SK-N-SH (cell line): ENCODE data around the gene FOSL1. TPM values are rescaled to one million over a fixed set of nuclear protein-coding genes. Genes with fewer than 3 reads are reported as not detected.

Experiments
- CTCF ChIA-PET: fragments of 300-600, 350-600 bp; formaldehyde crosslinking; extraction: SDS; loops from one replicate; lab custom pipeline; 2021; lab: Yijun Ruan, JAX
- POLR2A ChIA-PET: fragments of 350-600 bp; sonication (Branson Sonifier 250); formaldehyde crosslinking; extraction: SDS; loops from one replicate; lab custom pipeline; 2020; ENCODE audit warnings: antibody characterized with exemption, inconsistent platforms; lab: Yijun Ruan, JAX
- DNase-seq: peaks from one replicate; pipeline ENCODE4 v3.0.0; 2012
- H2AFZ ChIP-seq: fragments of 200-600 bp; sonication (generic); 2 replicates; pipeline ENCODE4 v1.8.1; 2016; ENCODE audit warnings: antibody characterized with exemption, mild to moderate bottlenecking, low read depth
- H3F3A ChIP-seq: fragments of 200-600 bp; sonication (generic); replicated peaks from 2 replicates; pipeline ENCODE3; 2016; ENCODE audit warnings: antibody characterized with exemption, mild to moderate bottlenecking; ENCODE audit not compliant: insufficient read depth
- H3K27ac ChIP-seq, 2 experiments: fragments of 200-500 bp in 1 of 2; fragments of 200-600 bp in 1 of 2; sonication (Bioruptor generic) in 1 of 2; sonication (generic), shearing (Covaris generic) in 1 of 2; 2 replicates each; pipeline versions ENCODE4 v1.5.1 to v1.6.1; 2014 to 2016; ENCODE audit warnings: low read depth in 2 of 2, inconsistent platforms in 1 of 2, low read length in 1 of 2, mild to moderate bottlenecking in 1 of 2, mixed read lengths in 1 of 2
- H3K27me3 ChIP-seq: fragments of 200-600 bp; sonication (generic), shearing (Covaris generic); 2 replicates; pipeline ENCODE4 v1.6.1; 2016; ENCODE audit warnings: mixed run types; ENCODE audit not compliant: insufficient read depth
- H3K36me3 ChIP-seq, 2 experiments: fragments of 200-500 bp in 1 of 2; fragments of 200-600 bp in 1 of 2; sonication (Bioruptor generic) in 1 of 2; sonication (generic) in 1 of 2; replicated peaks in 1 of 2; 2 replicates each; pipeline versions ENCODE3 to v1.5.1; 2014 to 2016; ENCODE audit warnings: low read length in 1 of 2, mild to moderate bottlenecking in 1 of 2; ENCODE audit not compliant: insufficient read depth in 2 of 2, control insufficient read depth in 1 of 2
- H3K4me1 ChIP-seq, 2 experiments: fragments of 200-500 bp in 1 of 2; fragments of 200-600 bp in 1 of 2; sonication (Bioruptor generic) in 1 of 2; sonication (generic), shearing (Covaris generic) in 1 of 2; 2 replicates each; pipeline versions ENCODE4 v1.5.1 to v1.6.1; 2014 to 2016; ENCODE audit warnings: low read depth in 1 of 2, low read length in 1 of 2, mixed run types in 1 of 2; ENCODE audit not compliant: insufficient read depth in 2 of 2, control insufficient read depth in 1 of 2
- H3K4me2 ChIP-seq: fragments of 200-600 bp; sonication (generic), shearing (Covaris generic); 2 replicates; pipeline ENCODE4 v1.6.1; 2017; ENCODE audit warnings: mixed run types
- H3K4me3 ChIP-seq, 2 experiments: fragments of 200-500 bp in 1 of 2; fragments of 200-600 bp in 1 of 2; sonication (Bioruptor generic) in 1 of 2; sonication (generic), shearing (Covaris generic) in 1 of 2; 2 replicates each; pipeline versions ENCODE4 v1.5.1 to v1.8.1; 2014 to 2016; ENCODE audit warnings: low read depth in 2 of 2, inconsistent platforms in 1 of 2, low read length in 1 of 2, mild to moderate bottlenecking in 1 of 2, mixed read lengths in 1 of 2, moderate library complexity in 1 of 2
- H3K79me2 ChIP-seq: fragments of 200-600 bp; sonication (generic); 2 replicates; pipeline ENCODE4 v1.8.1; 2017; ENCODE audit warnings: mild to moderate bottlenecking; ENCODE audit not compliant: insufficient read depth
- H3K9ac ChIP-seq: fragments of 200-600 bp; sonication (generic); 2 replicates; pipeline ENCODE4 v1.6.1; 2017; ENCODE audit warnings: mixed run types
- H3K9me2 ChIP-seq: fragments of 200-600 bp; sonication (generic); 2 replicates; pipeline ENCODE4 v1.6.1; 2017; ENCODE audit warnings: mixed run types
- H3K9me3 ChIP-seq: fragments of 200-600 bp; sonication (generic); 2 replicates; pipeline ENCODE4 v1.6.1; 2017; ENCODE audit warnings: mixed run types, mild to moderate bottlenecking, moderate library complexity
- H4K20me1 ChIP-seq: fragments of 200-600 bp; sonication (generic); 2 replicates; pipeline ENCODE4 v1.6.1; 2017; ENCODE audit warnings: mild to moderate bottlenecking, mixed run types; ENCODE audit not compliant: insufficient read depth
- EP300 ChIP-seq, 2 experiments: IDR thresholded peaks; 2 replicates each; pipeline versions ENCODE4 v1.4.0 to v1.6.1; 2012; ENCODE audit warnings: borderline replicate concordance in 1 of 2, low read depth in 1 of 2, low read length in 1 of 2
- EZH2phosphoT487 ChIP-seq: fragments of 200-600 bp; sonication (generic); IDR thresholded peaks from 2 replicates; pipeline ENCODE4 v1.6.1; 2017; ENCODE audit warnings: low read depth, mixed run types, mild to moderate bottlenecking, antibody characterized with exemption, moderate library complexity, borderline replicate concordance
- FOXJ3 ChIP-seq: sonication (generic); formaldehyde crosslinking; IDR thresholded peaks from 2 replicates; pipeline ENCODE4 v1.5.1; 2020; ENCODE audit warnings: mild to moderate bottlenecking, missing genetic modification reagents
- FOXM1 ChIP-seq: IDR thresholded peaks from 2 replicates; pipeline ENCODE4 v1.4.0; 2012; ENCODE audit warnings: low read depth, mild to moderate bottlenecking
- GATA2 ChIP-seq: sonication (generic); formaldehyde crosslinking; IDR thresholded peaks from 2 replicates; pipeline ENCODE4 v1.5.0; 2020; ENCODE audit warnings: mild to moderate bottlenecking, missing genetic modification reagents
- JUND ChIP-seq: IDR thresholded peaks from 2 replicates; pipeline ENCODE4 v1.4.0; 2012
- MAX ChIP-seq: IDR thresholded peaks from 2 replicates; pipeline ENCODE4 v1.4.0; 2012; ENCODE audit warnings: low read depth
- MXI1 ChIP-seq: IDR thresholded peaks from 2 replicates; pipeline ENCODE4 v1.6.1; 2012; ENCODE audit warnings: mild to moderate bottlenecking, low read depth, low read length, improper control_type of control experiment
- PBX3 ChIP-seq: IDR thresholded peaks from 2 replicates; pipeline ENCODE4; 2012
- RAD21 ChIP-seq: IDR thresholded peaks from 2 replicates; pipeline ENCODE4 v1.6.1; 2012; ENCODE audit warnings: mild to moderate bottlenecking, low read length
- RCOR1 ChIP-seq: fragments of 150-350 bp; IDR thresholded peaks from 2 replicates; pipeline ENCODE4 v1.6.1; 2017; ENCODE audit warnings: antibody characterized with exemption, low read length
- RFX5 ChIP-seq: IDR thresholded peaks from 2 replicates; pipeline ENCODE4 v1.6.1; 2012; ENCODE audit warnings: mild to moderate bottlenecking, improper control_type of control experiment, low read length
- RXRA ChIP-seq: IDR thresholded peaks from 2 replicates; pipeline ENCODE4 v1.4.0; 2012; ENCODE audit warnings: low read depth, mild to moderate bottlenecking, borderline replicate concordance
- SIN3A ChIP-seq: IDR thresholded peaks from 2 replicates; pipeline ENCODE4 v1.6.1; 2012; ENCODE audit warnings: low read depth, mild to moderate bottlenecking, low read length, moderate library complexity, borderline replicate concordance
- SMC3 ChIP-seq: IDR thresholded peaks from 2 replicates; pipeline ENCODE4 v1.6.1; 2012; ENCODE audit warnings: low read depth, low read length, improper control_type of control experiment
- TAF1 ChIP-seq: IDR thresholded peaks from 2 replicates; pipeline ENCODE4 v1.6.1; 2012; ENCODE audit warnings: low read depth, mild to moderate bottlenecking, low read length, moderate library complexity, borderline replicate concordance
- USF1 ChIP-seq: IDR thresholded peaks from 2 replicates; pipeline ENCODE4 v1.4.0; 2012; ENCODE audit warnings: low read depth, borderline replicate concordance
- YY1 ChIP-seq: IDR thresholded peaks from 2 replicates; pipeline ENCODE4 v1.4.0; 2012; ENCODE audit warnings: low read depth, mild to moderate bottlenecking
- ZBTB33 ChIP-seq: IDR thresholded peaks from 2 replicates; pipeline ENCODE4 v1.4.0; 2012; ENCODE audit warnings: low read depth, borderline replicate concordance
- WGBS: methylation state at CpG from one replicate; pipeline ENCODE4 v1.1.6; 2017; ENCODE audit warnings: low lambda C conversion rate; 5-methylcytosine and 5-hydroxymethylcytosine counted together
- polyA plus RNA-seq, 3 experiments: library from polyadenylated mRNA; depleted of rRNA; stranded (reverse); fragments of >200 nt; gene quantifications; 2 replicates each; pipeline ENCODE4 v1.2.3, GENCODE V29; 2012

Gene FOSL1
- polyA plus RNA-seq, 1 of the 3 experiments (the other 2 are of a cell fraction) = 30.1 TPM

- Histone ChIP-seq H3F3A (peaks cover 5% of the 10 kb centered on the region), H2AFZ (no peak overlapping the region), H3K9me2 (no peaks in the 10 kb centered on the region), H3K27ac (no peak overlapping the region), H3K9me3 (no peaks in the 10 kb centered on the region), H3K9ac (no peak overlapping the region), H3K4me2 (no peak overlapping the region), H3K27me3 (no peaks in the 10 kb centered on the region), H3K79me2 (no peaks in the 10 kb centered on the region), H3K4me3 (no peak overlapping the region), H3K36me3 (no peaks in the 10 kb centered on the region), H4K20me1 (no peaks in the 10 kb centered on the region), H3K4me1 (no peaks in the 10 kb centered on the region)
- 77% methylated on average over 9 of the region's 13 CpGs for WGBS
- TF ChIP-seq SIN3A = no peak
- TF ChIP-seq MAX = no peak
- TF ChIP-seq FOXJ3 (CRISPR knock-in tag) = no peak
- TF ChIP-seq JUND = no peak
- no peak for TF ChIP-seq RXRA
- no peak for TF ChIP-seq ZBTB33
- TF ChIP-seq PBX3 = no peak
- no peak for TF ChIP-seq EP300 (IDR thresholded peaks at IDR 0.05; ENCODE audit: borderline replicate concordance in 1 of 2, low read depth in 1 of 2, low read length in 1 of 2)
- TF ChIP-seq GATA2 (CRISPR knock-in tag) = no peak
- TF ChIP-seq YY1 = no peak
- no peak for TF ChIP-seq RCOR1
- no peak for DNase-seq
- CTCF ChIA-PET = interaction anchor here (0.8 to 1.4 kb wide), 2 partner anchors 13 to 58 kb away, joined by 3 read pairs; no protein-coding TSS in a partner anchor
- POLR2A ChIA-PET = no interaction called here
Measured at GRCh38 chr11:65947133-65947532, 46.9 kb upstream of the FOSL1 start.

- peaks cover 7% of the 10 kb centered on the region for H3F3A ChIP-seq
- TF ChIP-seq ZBTB33 (no peak), FOXM1 (no peak), JUND (no peak), EP300 (IDR thresholded peaks at IDR 0.05; ENCODE audit: borderline replicate concordance in 1 of 2, low read depth in 1 of 2, low read length in 1 of 2) (no peak), RXRA (no peak), MXI1 (no peak), RAD21 (no peak), SMC3 (no peak), EZH2phosphoT487 (no peak), USF1 (no peak), TAF1 (no peak), RFX5 (no peak)
- TF ChIP-seq, all 33 proteins: peak for 0
- WGBS = 64% methylated on average over 3 of the region's 4 CpGs
- Histone ChIP-seq H3K4me2 (no peak overlapping the region), H2AFZ (no peak overlapping the region), H3K9ac (no peak overlapping the region), H3K36me3 (no peaks in the 10 kb centered on the region), H3K4me3 (no peak overlapping the region), H3K27ac (no peak overlapping the region), H3K9me3 (no peaks in the 10 kb centered on the region), H3K4me1 (0 out of 4 replicates have a peak, but pooled peaks cover 0 to 3% of the 10 kb centered on the region in 2 experiments), H3K27me3 (no peaks in the 10 kb centered on the region), H4K20me1 (no peaks in the 10 kb centered on the region), H3K79me2 (no peaks in the 10 kb centered on the region), H3K9me2 (no peaks in the 10 kb centered on the region)
- ChIA-PET POLR2A (no interaction called here), CTCF (interaction anchor here (1.4 kb wide), 1 partner anchor 57 kb away, joined by 3 read pairs; no protein-coding TSS in a partner anchor)
- no peak for DNase-seq
Measured at GRCh38 chr11:65946655-65947054, 46.5 kb upstream of the FOSL1 start.
